WI38 (cell line): Measurements from ENCODE around the gene ZNF599.
"Not testable (repeated sequence)": the region's sequence is repeated elsewhere in the genome, so short reads cannot be mapped to it uniquely, and the experiment has no call there.

Experiments
- H3K4me3 ChIP-seq: 2 replicates; pipeline ENCODE4 v1.5.1; 2011; ENCODE audit warnings: low read depth, mild to moderate bottlenecking, control low read depth, low read length
- TF ChIP-seq, protein P1 (sequence below): IDR thresholded peaks from 2 replicates; pipeline ENCODE4 v1.5.1; 2012; ENCODE audit warnings: low read depth, mild to moderate bottlenecking, control low read depth, low read length

The ZNF599 gene

DNA sequence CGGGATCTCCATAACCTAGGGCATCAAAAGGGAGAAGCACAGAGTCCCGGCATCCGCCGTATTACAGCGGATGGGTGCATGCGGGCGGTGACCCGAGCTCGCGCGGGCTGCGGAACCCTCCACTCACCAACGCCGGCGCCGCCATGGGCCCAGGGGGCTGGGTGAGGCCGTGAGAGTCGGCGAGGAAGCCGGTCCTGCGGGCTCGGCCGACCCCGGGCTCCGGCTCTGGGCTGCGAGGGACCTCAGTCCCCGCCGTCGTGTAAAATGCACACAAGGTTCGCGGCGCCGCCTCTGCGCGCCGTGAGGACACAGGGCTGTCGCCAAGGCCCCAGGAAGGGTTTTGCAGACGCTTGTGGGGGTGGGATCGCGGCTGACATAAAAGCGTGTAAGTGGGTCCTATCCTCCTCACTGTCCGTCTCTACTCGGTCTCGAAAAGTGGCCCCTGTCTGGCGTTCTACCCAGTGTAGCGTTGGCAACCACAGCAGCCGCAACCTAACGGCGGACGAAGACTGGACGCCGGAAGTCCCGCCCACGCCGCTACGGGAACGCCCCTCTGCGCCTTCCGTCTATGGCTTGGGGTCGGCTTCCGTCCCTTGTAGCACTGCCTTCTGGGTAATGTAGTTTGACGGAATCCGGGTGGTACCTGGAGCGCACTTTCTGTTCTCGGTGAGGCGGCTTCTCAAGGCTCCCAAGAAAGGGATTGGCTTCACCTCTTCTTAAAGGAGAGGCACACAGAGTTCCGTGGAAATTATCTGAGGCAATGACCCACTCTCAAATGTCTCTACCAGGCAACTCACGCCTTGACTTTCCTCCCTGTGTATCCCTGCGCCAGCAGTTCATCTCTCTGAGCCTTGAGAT is at the start of gene ZNF599:
Gene ZNF599, minus strand, starts transcription at position 519 of the 858 bp plus-strand sequence. Its CDS starts 374 bp downstream, at position 145.
- TF ChIP-seq, protein P1, sequence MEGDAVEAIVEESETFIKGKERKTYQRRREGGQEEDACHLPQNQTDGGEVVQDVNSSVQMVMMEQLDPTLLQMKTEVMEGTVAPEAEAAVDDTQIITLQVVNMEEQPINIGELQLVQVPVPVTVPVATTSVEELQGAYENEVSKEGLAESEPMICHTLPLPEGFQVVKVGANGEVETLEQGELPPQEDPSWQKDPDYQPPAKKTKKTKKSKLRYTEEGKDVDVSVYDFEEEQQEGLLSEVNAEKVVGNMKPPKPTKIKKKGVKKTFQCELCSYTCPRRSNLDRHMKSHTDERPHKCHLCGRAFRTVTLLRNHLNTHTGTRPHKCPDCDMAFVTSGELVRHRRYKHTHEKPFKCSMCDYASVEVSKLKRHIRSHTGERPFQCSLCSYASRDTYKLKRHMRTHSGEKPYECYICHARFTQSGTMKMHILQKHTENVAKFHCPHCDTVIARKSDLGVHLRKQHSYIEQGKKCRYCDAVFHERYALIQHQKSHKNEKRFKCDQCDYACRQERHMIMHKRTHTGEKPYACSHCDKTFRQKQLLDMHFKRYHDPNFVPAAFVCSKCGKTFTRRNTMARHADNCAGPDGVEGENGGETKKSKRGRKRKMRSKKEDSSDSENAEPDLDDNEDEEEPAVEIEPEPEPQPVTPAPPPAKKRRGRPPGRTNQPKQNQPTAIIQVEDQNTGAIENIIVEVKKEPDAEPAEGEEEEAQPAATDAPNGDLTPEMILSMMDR, result no peak
- H3K4me3 ChIP-seq, result peak within 1 kb of the TSS; percentile 84

- TF ChIP-seq, protein P1, result no peak
- no peak overlapping the region for H3K4me3 ChIP-seq
Observed at GRCh38 chr19:34818270-34818669, 45.3 kb upstream of the ZNF599 start.

DNA sequence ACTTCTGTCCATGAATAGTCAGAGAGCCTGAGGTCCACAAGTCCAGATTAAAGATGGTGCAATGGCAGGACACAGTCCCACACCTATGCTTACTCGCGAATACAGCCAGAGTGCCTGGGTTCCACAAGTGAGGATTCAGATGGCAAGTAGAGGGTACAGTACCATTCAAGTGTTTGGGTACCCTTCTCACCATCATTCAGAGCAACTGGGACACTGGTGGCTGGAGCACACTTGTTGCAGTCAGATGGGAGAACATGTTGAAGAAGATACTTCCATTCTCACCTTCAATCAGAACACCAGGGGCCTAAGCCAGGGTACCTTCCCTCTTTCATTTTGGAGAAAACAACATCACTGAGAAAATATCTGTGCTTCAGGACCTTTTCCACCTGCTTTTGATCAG is 43.7 kb upstream of the ZNF599 start:
- TF ChIP-seq, protein P1, result no peak
- H3K4me3 ChIP-seq, result no peak overlapping the region

GRCh38 chr19:34808566-34808965 is 35.6 kb upstream of the ZNF599 start:
- TF ChIP-seq, protein P1, result no peak
- no peak overlapping the region for H3K4me3 ChIP-seq

- TF ChIP-seq, protein P1, result no peak
- H3K4me3 ChIP-seq, result no peak overlapping the region
Observed at GRCh38 chr19:34806976-34807860, 34.2 kb upstream of the ZNF599 start.

DNA sequence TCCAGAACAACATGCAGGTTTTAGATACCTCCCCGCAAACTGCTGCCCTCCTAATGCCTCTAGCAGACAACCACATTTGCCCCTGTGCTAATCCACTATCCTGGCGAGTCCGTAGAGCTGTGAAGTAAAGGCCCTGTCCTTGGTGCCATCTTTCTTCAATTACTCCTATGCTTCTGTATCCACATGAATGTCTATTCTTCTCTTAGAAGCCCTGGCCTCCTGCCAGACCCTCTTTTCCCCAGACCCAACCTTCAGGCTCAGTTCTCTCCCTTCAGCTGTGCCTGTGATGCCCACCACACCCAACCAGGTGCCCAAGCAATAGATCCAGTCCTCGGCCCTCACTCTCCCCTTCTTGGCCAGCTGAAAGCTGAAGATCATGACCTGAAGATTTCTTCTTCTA is 31.1 kb upstream of the ZNF599 start:
- no peak overlapping the region for H3K4me3 ChIP-seq
- TF ChIP-seq, protein P1, result no peak

GRCh38 chr19:34796953-34797352 is 23.9 kb upstream of the ZNF599 start:
- H3K4me3 ChIP-seq, result not testable (repeated sequence)
